MV-4-11 (cell line): ENCODE data around the gene ARHGEF10L.

Source experiments
- DNase-seq: peaks from one replicate; lab custom pipeline; 2025; lab: John Stamatoyannopoulos, UW

Gene ARHGEF10L

GRCh38 chr1:17588048-17588871 lies 48.8 kb downstream of the ARHGEF10L start:
- peak; percentile 86 for DNase-seq

- no peak for DNase-seq
Measured at GRCh38 chr1:17591814-17592430, 52.4 kb downstream of the ARHGEF10L start.

GRCh38 chr1:17594026-17594425 lies 54.5 kb downstream of the ARHGEF10L start:
- DNase-seq, result peak; percentile 41

GRCh38 chr1:17594690-17595601 lies 55.4 kb downstream of the ARHGEF10L start:
- peak; percentile 72 for DNase-seq

GRCh38 chr1:17595602-17595925 lies 56.1 kb downstream of the ARHGEF10L start:
- no peak for DNase-seq

GRCh38 chr1:17596186-17596585 lies 56.7 kb downstream of the ARHGEF10L start:
- no peak for DNase-seq

- DNase-seq, result no peak
Measured at GRCh38 chr1:17596651-17597509, 57.4 kb downstream of the ARHGEF10L start.

- DNase-seq, result no peak
Measured at GRCh38 chr1:17597651-17598050, 58.2 kb downstream of the ARHGEF10L start.

- no peak for DNase-seq
Measured at GRCh38 chr1:17598251-17598650, 58.8 kb downstream of the ARHGEF10L start.

GRCh38 chr1:17599291-17599953 lies 59.9 kb downstream of the ARHGEF10L start:
- DNase-seq, result no peak

GRCh38 chr1:17599954-17600300 lies 60.4 kb downstream of the ARHGEF10L start:
- DNase-seq, result no peak

GRCh38 chr1:17600321-17600720 lies 60.8 kb downstream of the ARHGEF10L start:
- DNase-seq, result no peak

GRCh38 chr1:17601643-17602382 lies 62.3 kb downstream of the ARHGEF10L start:
- DNase-seq, result no peak

GRCh38 chr1:17603091-17603841 lies 63.8 kb downstream of the ARHGEF10L start:
- DNase-seq, result peak; percentile 81

- no peak for DNase-seq
Measured at GRCh38 chr1:17605582-17606344, 66.3 kb downstream of the ARHGEF10L start.

GRCh38 chr1:17606826-17607440 lies 67.4 kb downstream of the ARHGEF10L start:
- DNase-seq, result peak; percentile 44

GRCh38 chr1:17607644-17608581 lies 68.4 kb downstream of the ARHGEF10L start:
- no peak for DNase-seq
